Measurements from ENCODE around the gene MBD3L5. TPM values are rescaled to one million over a fixed set of nuclear protein-coding genes. Genes with fewer than 3 reads are reported as not detected.
A peak's percentile ranks its signal among the peaks of the same experiment; 100 is the strongest.

The MBD3L5 gene
- total and polyA plus RNA-seq, 9 of the 15 experiments (the other 6 are each of a cell fraction or from before 2014, with no cell fraction given), result not detected

GRCh38 chr19:7069042-7069903, 38.9 kb downstream of the MBD3L5 start, which contains the start of gene ZNF557 (continued):
- TF ChIP-seq HNRNPUL1 (IDR thresholded peaks at IDR 0.05; ENCODE audit: low read length), result no peak
- no peak; the same call in 1 of the 2 replicates for TF ChIP-seq TARDBP (IDR thresholded peaks at IDR 0.05)
- TF ChIP-seq CEBPG (CRISPR knock-in tag; IDR thresholded peaks at IDR 0.05), result no peak
- TF ChIP-seq CEBPG (tag; conservative IDR thresholded peaks at IDR 0.05 in 1 of 2, IDR thresholded peaks at IDR 0.05 in 1 of 2), result no peak
- no peak for TF ChIP-seq EWSR1 (IDR thresholded peaks at IDR 0.05; ENCODE audit: borderline replicate concordance, low read depth, partially characterized antibody)
- no peak for TF ChIP-seq RFX1 (IDR thresholded peaks at IDR 0.05)
- no peak for TF ChIP-seq KAT2B (IDR thresholded peaks at IDR 0.05; ENCODE audit: low read depth, low read length)
- no peak for TF ChIP-seq CEBPB (tag; IDR thresholded peaks at IDR 0.05)
- TF ChIP-seq ZNF639 (CRISPR knock-in tag; conservative IDR thresholded peaks at IDR 0.05 in 1 of 2, IDR thresholded peaks at IDR 0.05 in 1 of 2), result 0 out of 4 replicates have a peak, but pooled peaks of 1 of the 2 experiments have one; percentile 24
- no peak for TF ChIP-seq ZNF609 (CRISPR knock-in tag; IDR thresholded peaks at IDR 0.05; ENCODE audit: borderline replicate concordance)
- TF ChIP-seq GABPB1 (CRISPR knock-in tag; IDR thresholded peaks at IDR 0.05), result peak; percentile 92
- no peak for TF ChIP-seq ZNF551 (CRISPR knock-in tag; IDR thresholded peaks at IDR 0.05)
- TF ChIP-seq HOXB6 (CRISPR knock-in tag; IDR thresholded peaks at IDR 0.05; ENCODE audit: borderline replicate concordance), result no peak
- peak; percentile 94 for TF ChIP-seq NKRF (IDR thresholded peaks at IDR 0.05; ENCODE audit: borderline replicate concordance)
- TF ChIP-seq MYNN (IDR thresholded peaks at IDR 0.05), result 0 out of 2 replicates have a peak, but pooled peaks have one; percentile 14
- no peak for TF ChIP-seq MYNN (CRISPR knock-in tag; IDR thresholded peaks at IDR 0.05)
- TF ChIP-seq ZNF143 (CRISPR knock-in tag; IDR thresholded peaks at IDR 0.05), result no peak
- TF ChIP-seq POLR2G (IDR thresholded peaks at IDR 0.05; ENCODE audit: low read depth, low read length), result peak; percentile 92

Measured in K562 (cell line).